HG03558 (cell line): ENCODE results near the gene ADAM21.
"Not testable (repeated sequence)": the region's sequence is repeated elsewhere in the genome, so short reads cannot be mapped to it uniquely, and the experiment has no call there.

Source experiments
- ATAC-seq: cut with Tn5 transposase; IDR thresholded peaks from one replicate; pipeline ENCODE4 v1.9.1; 2021; ENCODE audit warnings: moderate number of reproducible peaks; ENCODE audit not compliant: unreplicated experiment; ENCODE audit errors: extremely low read depth

Gene ADAM21

GRCh38 chr14:70451874-70452273 lies at the start of gene ADAM21:
ADAM21 (plus strand) TSS chr14:70452174; CDS start chr14:70457500, 5,326 bp downstream.
- ATAC-seq: no peak

- not testable (repeated sequence) for ATAC-seq
Measured at GRCh38 chr14:70403335-70403734, 48.6 kb upstream of the ADAM21 start.

- ATAC-seq: not testable (repeated sequence)
Measured at GRCh38 chr14:70406216-70406615, 45.8 kb upstream of the ADAM21 start.

- ATAC-seq: no peak
Measured at GRCh38 chr14:70407621-70408020, 44.4 kb upstream of the ADAM21 start.

GRCh38 chr14:70415788-70416187 lies 36.2 kb upstream of the ADAM21 start:
- ATAC-seq: no peak

GRCh38 chr14:70416338-70416724 lies 35.6 kb upstream of the ADAM21 start:
- ATAC-seq: no peak

- no peak for ATAC-seq
Measured at GRCh38 chr14:70416725-70417349, 35.1 kb upstream of the ADAM21 start, which contains the start of gene SYNJ2BP. SYNJ2BP (minus strand) TSS chr14:70417090; CDS start chr14:70416963, 127 bp downstream.

GRCh38 chr14:70419270-70419931 lies 32.6 kb upstream of the ADAM21 start:
- ATAC-seq: not testable (repeated sequence)

GRCh38 chr14:70422538-70422937 lies 29.4 kb upstream of the ADAM21 start:
- ATAC-seq: no peak

GRCh38 chr14:70425354-70425753 lies 26.6 kb upstream of the ADAM21 start:
- ATAC-seq: no peak

GRCh38 chr14:70426555-70426954 lies 25.4 kb upstream of the ADAM21 start:
- not testable (repeated sequence) for ATAC-seq

- ATAC-seq: no peak
Measured at GRCh38 chr14:70436867-70437266, 15.1 kb upstream of the ADAM21 start.

- ATAC-seq: no peak
Measured at GRCh38 chr14:70441641-70442040, 10.3 kb upstream of the ADAM21 start.

- ATAC-seq: no peak
Measured at GRCh38 chr14:70442750-70443149, 9.2 kb upstream of the ADAM21 start.

- ATAC-seq: no peak
Measured at GRCh38 chr14:70448633-70449340, 3.2 kb upstream of the ADAM21 start.

GRCh38 chr14:70454731-70455130 lies 2.8 kb downstream of the ADAM21 start:
- ATAC-seq: no peak

- no peak for ATAC-seq
Measured at GRCh38 chr14:70468731-70469130, 16.8 kb downstream of the ADAM21 start.

- not testable (repeated sequence) for ATAC-seq
Measured at GRCh38 chr14:70470863-70471563, 19.0 kb downstream of the ADAM21 start.

GRCh38 chr14:70472253-70473159 lies 20.5 kb downstream of the ADAM21 start:
- no peak for ATAC-seq

GRCh38 chr14:70473825-70474224 lies 21.9 kb downstream of the ADAM21 start:
- ATAC-seq: no peak
